ENCODE results near the gene TMED6. TPM values are rescaled to one million over a fixed set of nuclear protein-coding genes. Genes with fewer than 3 reads are reported as not detected.

TMED6 gene
- total RNA-seq, 4 donors from 2014 or later = 2.2 TPM; not detected in 3

GRCh38 chr16:69323415-69323814 is 28.2 kb downstream of the TMED6 start:
- no peak for ATAC-seq
- Histone ChIP-seq H3K9me3 (no peaks in the 10 kb centered on the region), H3K27ac (no peak overlapping the region), H3K27me3 (no peaks in the 10 kb centered on the region), H3K36me3 (peaks cover 0 to 96% of the 10 kb centered on the region in 2 donors), H3K4me3 (no peak overlapping the region), H3K4me1 (peaks cover 0 to 42% (median 4%) of the 10 kb centered on the region in 3 donors)
- 40 to 60% methylated on average over 1 of the region's 14 CpGs for WGBS, 2 donors (ENCODE audit: low coverage in 1 of 2)
- TF ChIP-seq CTCF (IDR thresholded peaks at IDR 0.05) = no peak
- TF ChIP-seq POLR2A (IDR thresholded peaks at IDR 0.05) = no peak
- TF ChIP-seq EP300 (IDR thresholded peaks at IDR 0.05) = no peak
- TF ChIP-seq POLR2AphosphoS5 (IDR thresholded peaks at IDR 0.05) = no peak

GRCh38 chr16:69322343-69322742 is 29.2 kb downstream of the TMED6 start:
- peaks cover 0 to 100% of the 10 kb centered on the region in 2 donors for H3K36me3 ChIP-seq
- H3K27me3 ChIP-seq = no peaks in the 10 kb centered on the region
- H3K4me1 ChIP-seq = peaks cover 0 to 31% (median 2%) of the 10 kb centered on the region in 3 donors
- ATAC-seq = no peak
- no peak overlapping the region for H3K27ac ChIP-seq
- H3K9me3 ChIP-seq = no peaks in the 10 kb centered on the region
- no peak overlapping the region for H3K4me3 ChIP-seq
- no peak for TF ChIP-seq EP300 (IDR thresholded peaks at IDR 0.05)
- TF ChIP-seq POLR2A (IDR thresholded peaks at IDR 0.05) = no peak
- no peak for TF ChIP-seq CTCF (IDR thresholded peaks at IDR 0.05)
- TF ChIP-seq POLR2AphosphoS5 (IDR thresholded peaks at IDR 0.05) = no peak
- 77 to 81% methylated on average over 3 to 4 of the region's 7 CpGs for WGBS, 2 donors (ENCODE audit: low coverage in 1 of 2)

- ATAC-seq = no peak
- Histone ChIP-seq H3K36me3 (peaks cover 0 to 100% of the 10 kb centered on the region in 2 donors), H3K27me3 (no peaks in the 10 kb centered on the region), H3K4me1 (peaks cover 0 to 18% (median 0%) of the 10 kb centered on the region in 3 donors), H3K27ac (no peak overlapping the region), H3K9me3 (no peaks in the 10 kb centered on the region), H3K4me3 (no peak overlapping the region)
- TF ChIP-seq CTCF (IDR thresholded peaks at IDR 0.05) (no peak), POLR2A (IDR thresholded peaks at IDR 0.05) (no peak), EP300 (IDR thresholded peaks at IDR 0.05) (no peak), POLR2AphosphoS5 (IDR thresholded peaks at IDR 0.05) (no peak)
- 89% methylated on average over 17 of the region's 22 CpGs; no CpG with 5 or more reads in 1 of the 2 donors for WGBS, 2 donors (ENCODE audit: low coverage in 1 of 2)
Observed at GRCh38 chr16:69321080-69321479, 30.5 kb downstream of the TMED6 start.

- H3K27ac ChIP-seq = no peak overlapping the region
- no peaks in the 10 kb centered on the region for H3K9me3 ChIP-seq
- TF ChIP-seq POLR2A (IDR thresholded peaks at IDR 0.05) (no peak), CTCF (IDR thresholded peaks at IDR 0.05) (no peak), EP300 (IDR thresholded peaks at IDR 0.05) (no peak), POLR2AphosphoS5 (IDR thresholded peaks at IDR 0.05) (no peak)
- no peak overlapping the region for H3K4me3 ChIP-seq
- 80% methylated on average over 7 of the region's 13 CpGs; no CpG with 5 or more reads in 1 of the 2 donors for WGBS, 2 donors (ENCODE audit: low coverage in 1 of 2)
- H3K27me3 ChIP-seq = no peaks in the 10 kb centered on the region
- ATAC-seq = no peak
- peaks cover 0 to 15% (median 0%) of the 10 kb centered on the region in 3 donors for H3K4me1 ChIP-seq
- peaks cover 0 to 100% of the 10 kb centered on the region in 2 donors for H3K36me3 ChIP-seq
Observed at GRCh38 chr16:69320740-69321073, 30.9 kb downstream of the TMED6 start.

All from gastroesophageal sphincter (tissue), 4 donors.